Astrocyte (in vitro differentiated cells and primary cell): ENCODE data around the gene ICE1. TPM values are rescaled to one million over a fixed set of nuclear protein-coding genes. Genes with fewer than 3 reads are reported as not detected.
A peak's percentile ranks its signal among the peaks of the same experiment; 100 is the strongest.

Source experiments
- DNase-seq: peaks from one replicate; pipeline ENCODE4 v3.0.0-alpha.2; 2010; ENCODE audit warnings: low read depth
- FAIRE-seq: peaks from 2 replicates; lab custom pipeline; 2011; peaks lifted over from hg19 to GRCh38; lab: Jason Lieb, UNC
- H2AFZ ChIP-seq: 2 replicates; pipeline ENCODE4 v1.6.0; 2012; ENCODE audit warnings: low read depth, low read length, inconsistent platforms
- H3K27ac ChIP-seq: 2 replicates; pipeline ENCODE4 v1.5.1; 2011; ENCODE audit warnings: low read depth, low read length, inconsistent platforms
- H3K27me3 ChIP-seq: 2 replicates; pipeline ENCODE4 v1.6.0; 2011; ENCODE audit warnings: low read length, inconsistent platforms; ENCODE audit not compliant: insufficient read depth
- H3K36me3 ChIP-seq: 2 replicates; pipeline ENCODE4 v1.5.1; 2011; ENCODE audit warnings: low read length, inconsistent platforms; ENCODE audit not compliant: insufficient read depth
- H3K4me1 ChIP-seq: 2 replicates; pipeline ENCODE4 v1.5.1; 2011; ENCODE audit warnings: low read length, inconsistent platforms; ENCODE audit not compliant: insufficient read depth
- H3K4me2 ChIP-seq: 2 replicates; pipeline ENCODE4 v1.6.0; 2012; ENCODE audit warnings: low read length, inconsistent platforms
- H3K4me3 ChIP-seq: 2 replicates; pipeline ENCODE4 v1.5.1; 2011; ENCODE audit warnings: low read depth, mild to moderate bottlenecking, low read length, inconsistent platforms; ENCODE audit not compliant: insufficient read depth
- H3K79me2 ChIP-seq: 2 replicates; pipeline ENCODE4 v1.6.0; 2012; ENCODE audit warnings: mild to moderate bottlenecking, low read length, inconsistent platforms; ENCODE audit not compliant: insufficient read depth
- H3K9ac ChIP-seq: 2 replicates; pipeline ENCODE4 v1.6.0; 2012; ENCODE audit warnings: mild to moderate bottlenecking, low read length, inconsistent platforms
- H3K9me3 ChIP-seq: 2 replicates; pipeline ENCODE4 v1.5.1; 2012; ENCODE audit warnings: low read depth, mild to moderate bottlenecking, low read length, inconsistent platforms; ENCODE audit not compliant: insufficient read depth
- H4K20me1 ChIP-seq: 2 replicates; pipeline ENCODE4 v1.6.0; 2012; ENCODE audit warnings: low read length, inconsistent platforms; ENCODE audit not compliant: insufficient read depth
- H3K27ac Mint-ChIP-seq: one replicate; pipeline ENCODE4 v1.8.0; 2021; ENCODE audit warnings: mild to moderate bottlenecking, mixed read lengths; ENCODE audit not compliant: unreplicated experiment
- H3K27me3 Mint-ChIP-seq: one replicate; pipeline ENCODE4 v1.8.0; 2021; ENCODE audit warnings: low read depth, mixed read lengths; ENCODE audit not compliant: unreplicated experiment
- H3K36me3 Mint-ChIP-seq: one replicate; pipeline ENCODE4 v1.8.0; 2021; ENCODE audit warnings: low read depth, mixed read lengths; ENCODE audit not compliant: unreplicated experiment
- H3K4me1 Mint-ChIP-seq: one replicate; pipeline ENCODE4 v1.8.0; 2021; ENCODE audit warnings: low read depth, mixed read lengths; ENCODE audit not compliant: unreplicated experiment
- H3K4me3 Mint-ChIP-seq: one replicate; pipeline ENCODE4 v1.8.0; 2021; ENCODE audit warnings: mild to moderate bottlenecking, moderate library complexity, mixed read lengths; ENCODE audit not compliant: unreplicated experiment
- H3K9me3 Mint-ChIP-seq: one replicate; pipeline ENCODE4 v1.8.0; 2021; ENCODE audit warnings: mild to moderate bottlenecking, mixed read lengths; ENCODE audit not compliant: unreplicated experiment
- EZH2 ChIP-seq: IDR thresholded peaks from 2 replicates; pipeline ENCODE4 v1.6.1; 2012; ENCODE audit warnings: mild to moderate bottlenecking, low read length, inconsistent platforms; ENCODE audit not compliant: insufficient read depth
- total RNA-seq: library from RNA; stranded (reverse); gene quantifications from 2 replicates; pipeline ENCODE4 v1.2.1, GENCODE V29; 2021
- TF ChIP-seq, protein P1 (sequence below): IDR thresholded peaks from 2 replicates; pipeline ENCODE4 v1.5.1; 2011; ENCODE audit warnings: low read depth, mild to moderate bottlenecking, inconsistent platforms, low read length, moderate library complexity; ENCODE audit not compliant: insufficient read depth

The ICE1 gene
- total RNA-seq, 1 donor from 2014 or later = 40.3 TPM

DNA sequence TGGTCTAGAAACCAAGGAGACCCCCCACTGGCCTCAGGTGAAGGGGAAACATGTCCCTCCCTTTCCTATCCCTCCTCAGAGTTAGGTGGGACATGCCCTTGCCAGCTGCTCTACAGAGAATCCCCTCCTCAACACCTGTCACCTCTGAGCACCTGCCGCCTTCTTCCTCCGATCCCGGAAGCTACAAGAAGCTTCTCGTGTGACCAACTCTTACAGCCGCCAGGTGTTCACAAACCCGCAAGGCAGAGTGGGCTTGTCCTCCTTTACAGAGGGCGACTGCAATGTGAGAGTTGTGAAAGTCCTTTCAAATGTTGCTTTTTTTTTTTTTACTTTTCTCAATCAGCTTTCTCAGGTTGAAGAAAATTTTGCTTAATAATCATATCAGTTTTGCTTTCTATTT is 3.7 kb upstream of the ICE1 start:
- FAIRE-seq (no peak), DNase-seq (no peak)
- no peaks in the 10 kb centered on the region for H3K27me3 Mint-ChIP-seq
- peaks cover 52% of the 10 kb centered on the region for H3K4me1 Mint-ChIP-seq
- Histone ChIP-seq H3K27me3 (no peaks in the 10 kb centered on the region), H4K20me1 (peaks cover 9% of the 10 kb centered on the region), H3K36me3 (no peaks in the 10 kb centered on the region), H3K4me3 (no peak overlapping the region), H3K9ac (peak overlapping the region; percentile 75), H3K4me1 (peaks cover 53% of the 10 kb centered on the region), H2AFZ (no peak overlapping the region), H3K4me2 (peak overlapping the region; percentile 72), H3K79me2 (peaks cover 13% of the 10 kb centered on the region), H3K9me3 (no peaks in the 10 kb centered on the region), H3K27ac (peak overlapping the region; percentile 78)
- H3K27ac Mint-ChIP-seq = peak overlapping the region; percentile 91
- H3K36me3 Mint-ChIP-seq = no peaks in the 10 kb centered on the region
- peaks cover 7% of the 10 kb centered on the region for H3K9me3 Mint-ChIP-seq
- no peak overlapping the region for H3K4me3 Mint-ChIP-seq
- TF ChIP-seq, protein P1, sequence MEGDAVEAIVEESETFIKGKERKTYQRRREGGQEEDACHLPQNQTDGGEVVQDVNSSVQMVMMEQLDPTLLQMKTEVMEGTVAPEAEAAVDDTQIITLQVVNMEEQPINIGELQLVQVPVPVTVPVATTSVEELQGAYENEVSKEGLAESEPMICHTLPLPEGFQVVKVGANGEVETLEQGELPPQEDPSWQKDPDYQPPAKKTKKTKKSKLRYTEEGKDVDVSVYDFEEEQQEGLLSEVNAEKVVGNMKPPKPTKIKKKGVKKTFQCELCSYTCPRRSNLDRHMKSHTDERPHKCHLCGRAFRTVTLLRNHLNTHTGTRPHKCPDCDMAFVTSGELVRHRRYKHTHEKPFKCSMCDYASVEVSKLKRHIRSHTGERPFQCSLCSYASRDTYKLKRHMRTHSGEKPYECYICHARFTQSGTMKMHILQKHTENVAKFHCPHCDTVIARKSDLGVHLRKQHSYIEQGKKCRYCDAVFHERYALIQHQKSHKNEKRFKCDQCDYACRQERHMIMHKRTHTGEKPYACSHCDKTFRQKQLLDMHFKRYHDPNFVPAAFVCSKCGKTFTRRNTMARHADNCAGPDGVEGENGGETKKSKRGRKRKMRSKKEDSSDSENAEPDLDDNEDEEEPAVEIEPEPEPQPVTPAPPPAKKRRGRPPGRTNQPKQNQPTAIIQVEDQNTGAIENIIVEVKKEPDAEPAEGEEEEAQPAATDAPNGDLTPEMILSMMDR = no peak
- TF ChIP-seq EZH2 = no peak

DNA sequence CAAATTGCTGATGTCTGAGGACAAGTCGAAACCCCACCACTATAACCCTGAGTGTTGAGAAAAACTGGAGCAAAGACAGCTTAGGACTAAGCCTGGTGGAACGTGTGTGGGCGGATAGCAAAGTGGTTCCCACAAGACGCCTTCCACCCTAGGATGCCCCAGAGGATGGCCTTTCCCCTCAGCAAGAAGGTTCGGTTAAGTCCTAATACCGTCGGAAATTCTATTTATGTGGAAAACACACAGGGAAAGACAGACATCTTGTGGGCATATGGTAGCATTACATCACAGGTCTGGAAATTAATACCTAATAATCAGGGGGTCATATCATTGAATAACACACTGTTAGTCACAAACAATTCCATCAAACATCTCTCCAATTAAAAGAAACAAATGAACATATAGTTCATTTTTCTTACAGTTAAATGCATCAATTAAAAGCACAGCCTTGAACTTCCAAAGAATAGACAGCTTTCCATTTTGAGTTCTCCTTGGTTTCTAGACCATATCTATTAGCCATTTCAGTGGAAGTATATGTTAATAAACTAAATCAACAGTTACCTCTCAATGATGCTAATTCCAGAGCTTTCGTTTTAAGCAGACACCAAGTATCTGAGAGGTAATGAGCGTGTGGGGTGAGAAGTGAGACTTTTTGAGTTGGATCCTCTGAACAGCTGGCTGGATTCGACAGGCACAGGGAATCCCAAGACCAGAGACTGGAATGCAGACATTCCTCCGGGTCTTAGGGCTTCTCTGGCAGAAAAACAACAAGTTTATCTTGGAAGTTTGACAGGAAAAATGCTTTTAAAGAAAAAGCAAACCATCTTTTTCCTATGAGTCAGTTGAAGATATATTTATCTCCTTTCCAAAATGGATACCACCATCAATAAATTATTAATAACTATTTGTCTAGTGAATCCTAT is 2.9 kb upstream of the ICE1 start:
- Histone ChIP-seq H3K4me2 (peak overlapping the region; percentile 72), H3K79me2 (peaks cover 21% of the 10 kb centered on the region), H2AFZ (no peak overlapping the region), H4K20me1 (peaks cover 16% of the 10 kb centered on the region), H3K9me3 (no peaks in the 10 kb centered on the region), H3K4me3 (no peak overlapping the region), H3K4me1 (peaks cover 61% of the 10 kb centered on the region), H3K27me3 (no peaks in the 10 kb centered on the region), H3K9ac (peak overlapping the region; percentile 75), H3K36me3 (no peaks in the 10 kb centered on the region), H3K27ac (peak overlapping the region; percentile 78)
- TF ChIP-seq, protein P1 = peak; percentile 95
- no peak for TF ChIP-seq EZH2
- H3K27ac Mint-ChIP-seq = peak overlapping the region; percentile 91
- peak overlapping the region; percentile 55 for H3K4me3 Mint-ChIP-seq
- no peaks in the 10 kb centered on the region for H3K27me3 Mint-ChIP-seq
- FAIRE-seq (no peak), DNase-seq (peak; percentile 85)
- peaks cover 52% of the 10 kb centered on the region for H3K4me1 Mint-ChIP-seq
- no peaks in the 10 kb centered on the region for H3K36me3 Mint-ChIP-seq
- peaks cover 5% of the 10 kb centered on the region for H3K9me3 Mint-ChIP-seq

DNA sequence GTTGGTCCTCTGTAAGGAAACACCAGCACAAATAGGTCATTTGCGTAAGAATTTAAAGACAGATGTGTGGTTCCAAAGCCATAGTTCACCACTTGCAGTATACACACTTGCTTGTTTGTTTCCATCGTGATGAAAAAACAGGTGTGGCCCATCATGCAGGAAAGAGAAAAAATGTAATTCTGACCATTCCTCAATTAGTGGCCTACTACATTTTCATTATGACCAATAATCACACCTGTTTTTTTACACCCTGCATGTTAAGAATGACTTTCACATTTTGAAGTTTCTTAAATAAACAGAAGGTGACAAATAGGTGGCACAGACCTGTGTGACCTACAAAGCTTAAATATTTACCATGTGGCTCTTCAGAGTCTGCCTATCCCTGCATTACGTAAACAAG is 2.2 kb upstream of the ICE1 start:
- Mint-ChIP-seq H3K36me3 (no peaks in the 10 kb centered on the region), H3K4me3 (peak overlapping the region; percentile 86), H3K4me1 (peaks cover 50% of the 10 kb centered on the region), H3K27me3 (no peaks in the 10 kb centered on the region), H3K27ac (peak overlapping the region; percentile 96), H3K9me3 (peaks cover 2% of the 10 kb centered on the region)
- no peak for DNase-seq
- no peaks in the 10 kb centered on the region for H3K36me3 ChIP-seq
- H4K20me1 ChIP-seq = peaks cover 23% of the 10 kb centered on the region
- TF ChIP-seq, protein P1 = no peak
- TF ChIP-seq EZH2 = no peak
- no peaks in the 10 kb centered on the region for H3K9me3 ChIP-seq
- H3K79me2 ChIP-seq = peaks cover 28% of the 10 kb centered on the region
- no peaks in the 10 kb centered on the region for H3K27me3 ChIP-seq
- peaks cover 67% of the 10 kb centered on the region for H3K4me1 ChIP-seq
- H3K4me3 ChIP-seq = no peak overlapping the region
- H3K9ac ChIP-seq = no peak overlapping the region
- H3K4me2 ChIP-seq = peak overlapping the region; percentile 72
- H3K27ac ChIP-seq = peak overlapping the region; percentile 78
- no peak for FAIRE-seq
- no peak overlapping the region for H2AFZ ChIP-seq
